GM21529 (cell line): ENCODE results near the gene ACOT13.
"Not testable (repeated sequence)": the region's sequence is repeated elsewhere in the genome, so short reads cannot be mapped to it uniquely, and the experiment has no call there.

Experiments used
- ATAC-seq: cut with Tn5 transposase; IDR thresholded peaks from one replicate; pipeline ENCODE4 v1.9.1; 2021; ENCODE audit not compliant: unreplicated experiment

Gene ACOT13

GRCh38 chr6:24666641-24667377 lies at the start of gene ACOT13, which contains the start of gene TDP2:
Gene ACOT13 (plus strand): TSS chr6:24667077. CDS start chr6:24667264, 187 bp downstream.
Gene TDP2 (minus strand): TSS chr6:24666899. CDS start chr6:24666862, 37 bp downstream.
- ATAC-seq, result peak; percentile 93

- ATAC-seq, result no peak
These were observed 47.2 kb upstream of the ACOT13 start for GRCh38 chr6:24619661-24620060.

GRCh38 chr6:24620637-24621036 lies 46.2 kb upstream of the ACOT13 start:
- ATAC-seq, result no peak

GRCh38 chr6:24621626-24622289 lies 45.1 kb upstream of the ACOT13 start:
- no peak for ATAC-seq

GRCh38 chr6:24630856-24631505 lies 35.9 kb upstream of the ACOT13 start:
- no peak for ATAC-seq

- ATAC-seq, result no peak
These were observed 35.2 kb upstream of the ACOT13 start for GRCh38 chr6:24631671-24632070.

GRCh38 chr6:24632573-24632972 lies 34.3 kb upstream of the ACOT13 start:
- no peak for ATAC-seq

GRCh38 chr6:24636681-24637080 lies 30.2 kb upstream of the ACOT13 start:
- ATAC-seq, result no peak

GRCh38 chr6:24640166-24640565 lies 26.7 kb upstream of the ACOT13 start:
- no peak for ATAC-seq

GRCh38 chr6:24640631-24641030 lies 26.2 kb upstream of the ACOT13 start:
- not testable (repeated sequence) for ATAC-seq

- no peak for ATAC-seq
These were observed 24.8 kb upstream of the ACOT13 start for GRCh38 chr6:24642061-24642460.

- ATAC-seq, result no peak
These were observed 23.0 kb upstream of the ACOT13 start for GRCh38 chr6:24643920-24644319.

GRCh38 chr6:24644377-24644776 lies 22.5 kb upstream of the ACOT13 start:
- no peak for ATAC-seq

GRCh38 chr6:24646771-24647170 lies 20.1 kb upstream of the ACOT13 start:
- no peak for ATAC-seq

- no peak for ATAC-seq
These were observed 18.6 kb upstream of the ACOT13 start for GRCh38 chr6:24648276-24648675.

GRCh38 chr6:24649691-24650090 lies 17.2 kb upstream of the ACOT13 start:
- no peak for ATAC-seq

GRCh38 chr6:24650365-24650764 lies 16.5 kb upstream of the ACOT13 start:
- ATAC-seq, result no peak

- no peak for ATAC-seq
These were observed 11.7 kb upstream of the ACOT13 start for GRCh38 chr6:24655215-24655614.

GRCh38 chr6:24658573-24659560 lies 8.0 kb upstream of the ACOT13 start:
- ATAC-seq, result no peak

- ATAC-seq, result no peak
These were observed 7.3 kb upstream of the ACOT13 start for GRCh38 chr6:24659561-24659960.

GRCh38 chr6:24660105-24660504 lies 6.8 kb upstream of the ACOT13 start:
- no peak for ATAC-seq
